ENCODE results near the gene ZNF189. TPM values are rescaled to one million over a fixed set of nuclear protein-coding genes. Genes with fewer than 3 reads are reported as not detected.

ZNF189 gene
- total and polyA plus RNA-seq, 2 of the 4 experiments (the other 2 are of a cell fraction) = 5.9 to 19.9 TPM

- H3K9me1 ChIP-seq (ENCODE audit: insufficient read depth, low read length) = no peaks in the 10 kb centered on the region
- BruUV-seq (replicated peaks) = no TSS peak
- dilution Hi-C loops (cut with HindIII; ENCODE audit: low sequenced_read_pairs, unreplicated experiment) (no loop called here), intact Hi-C loops (cut with micrococcal nuclease) (no loop called here), in situ Hi-C loops (cut with MboI; ENCODE audit: low sequenced_read_pairs) (no loop called here)
- no peak overlapping the region for H4K91ac ChIP-seq (ENCODE audit: insufficient read depth, low read depth, low read length)
- no peak overlapping the region for H2BK120ac ChIP-seq (ENCODE audit: low read depth, low read length)
- TF ChIP-seq NFE2L2 (IDR thresholded peaks at IDR 0.05; ENCODE audit: low read depth, low read length) (no peak), POLR2A (IDR thresholded peaks at IDR 0.05; ENCODE audit: low read depth, low read length) (no peak), USF2 (IDR thresholded peaks at IDR 0.05; ENCODE audit: low read depth, low read length) (no peak), FOS (IDR thresholded peaks at IDR 0.05; ENCODE audit: low read depth, low read length) (no peak), MAZ (IDR thresholded peaks at IDR 0.05; ENCODE audit: borderline replicate concordance, low read depth, low read length) (no peak), BHLHE40 (IDR thresholded peaks at IDR 0.05; ENCODE audit: low read depth, low read length) (no peak), RAD21 (IDR thresholded peaks at IDR 0.05; ENCODE audit: low read length) (no peak), MXI1 (IDR thresholded peaks at IDR 0.05; ENCODE audit: borderline replicate concordance, low read depth, low read length) (no peak), CTCF (conservative IDR thresholded peaks at IDR 0.05; ENCODE audit: low read depth, low read length) (no peak), CHD1 (IDR thresholded peaks at IDR 0.05; ENCODE audit: low read depth, low read length) (no peak), RFX5 (IDR thresholded peaks at IDR 0.05; ENCODE audit: low read depth, low read length) (no peak), CEBPB (IDR thresholded peaks at IDR 0.05; ENCODE audit: low read depth, low read length) (no peak), SMC3 (IDR thresholded peaks at IDR 0.05; ENCODE audit: low read depth, low read length) (no peak), RCOR1 (IDR thresholded peaks at IDR 0.05; ENCODE audit: insufficient replicate concordance, low read length) (no peak), MAFK (IDR thresholded peaks at IDR 0.05; ENCODE audit: low read depth, low read length) (no peak)
- TF ChIP-seq, protein P1, sequence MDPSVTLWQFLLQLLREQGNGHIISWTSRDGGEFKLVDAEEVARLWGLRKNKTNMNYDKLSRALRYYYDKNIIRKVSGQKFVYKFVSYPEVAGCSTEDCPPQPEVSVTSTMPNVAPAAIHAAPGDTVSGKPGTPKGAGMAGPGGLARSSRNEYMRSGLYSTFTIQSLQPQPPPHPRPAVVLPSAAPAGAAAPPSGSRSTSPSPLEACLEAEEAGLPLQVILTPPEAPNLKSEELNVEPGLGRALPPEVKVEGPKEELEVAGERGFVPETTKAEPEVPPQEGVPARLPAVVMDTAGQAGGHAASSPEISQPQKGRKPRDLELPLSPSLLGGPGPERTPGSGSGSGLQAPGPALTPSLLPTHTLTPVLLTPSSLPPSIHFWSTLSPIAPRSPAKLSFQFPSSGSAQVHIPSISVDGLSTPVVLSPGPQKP (IDR thresholded peaks at IDR 0.05; ENCODE audit: borderline replicate concordance, low read depth, low read length) = no peak
- H3K79me1 ChIP-seq (ENCODE audit: low read depth in 1 of 2, low read length in 2 of 2) = no peaks in the 10 kb centered on the region
- no peak overlapping the region for H2AFZ ChIP-seq (replicated peaks; ENCODE audit: low read length, poor library complexity)
- no peaks in the 10 kb centered on the region for H4K20me1 ChIP-seq (ENCODE audit: insufficient read depth, low read length)
- no peak overlapping the region for H3K4me2 ChIP-seq (ENCODE audit: low read depth, low read length)
- H2BK15ac ChIP-seq (ENCODE audit: low read depth, low read length) = no peak overlapping the region
- H3K9me3 ChIP-seq (ENCODE audit: control insufficient read depth, insufficient read depth, low read length) = peaks cover 16% of the 10 kb centered on the region
- H3K4me1 ChIP-seq (ENCODE audit: control insufficient read depth, insufficient read depth, low read length) = no peaks in the 10 kb centered on the region
- no peak overlapping the region for H3K14ac ChIP-seq (replicated peaks; ENCODE audit: low read depth, low read length)
- H3K9ac ChIP-seq (ENCODE audit: low read depth, low read length) = no peak overlapping the region
- no peak overlapping the region for H3K27ac ChIP-seq (ENCODE audit: insufficient read depth, low read length)
- H2AK5ac ChIP-seq (ENCODE audit: low read depth, low read length) = no peak overlapping the region
- H3K18ac ChIP-seq (ENCODE audit: low read depth, low read length) = no peak overlapping the region
- ATAC-seq (ENCODE audit: low read depth) (no peak), DNase-seq (no peak)
- H2BK5ac ChIP-seq (ENCODE audit: low read depth, low read length, poor library complexity, severe bottlenecking) = no peak overlapping the region
- no peak overlapping the region for H3K4ac ChIP-seq (ENCODE audit: low read depth, low read length)
- H3K36me3 ChIP-seq (ENCODE audit: control insufficient read depth, insufficient read depth, low read length) = no peaks in the 10 kb centered on the region
- ChIA-PET POLR2A (ENCODE audit: unreplicated experiment) (interaction anchor here (0.6 kb wide), 1 partner anchor 1073 kb away, joined by 3 read pairs; no protein-coding TSS in a partner anchor), CTCF (no interaction called here)
- no peak overlapping the region for H3K4me3 ChIP-seq (ENCODE audit: insufficient read depth, low read depth, low read length)
- H3K27me3 ChIP-seq (ENCODE audit: control insufficient read depth, insufficient read depth, low read length) = no peaks in the 10 kb centered on the region
- H4K8ac ChIP-seq (ENCODE audit: low read depth in 2 of 2, low read length in 2 of 2) = no peak overlapping the region
- no peak overlapping the region for H4K5ac ChIP-seq (ENCODE audit: low read depth, low read length)
- H3K23ac ChIP-seq (ENCODE audit: low read depth, low read length) = no peak overlapping the region
- H3K56ac ChIP-seq (ENCODE audit: extremely low read depth, insufficient read depth, low read length) = no peak overlapping the region
- H2BK20ac ChIP-seq (ENCODE audit: low read depth, low read length) = no peak overlapping the region
- no peak overlapping the region for H2AK9ac ChIP-seq (replicated peaks; ENCODE audit: low read depth, low read length, poor library complexity)
Measured at GRCh38 chr9:101417977-101418376, 19.3 kb downstream of the ZNF189 start.

Data from IMR-90 (cell line).